HG02938 (cell line): Measurements from ENCODE around the gene SH3GL2.
"Not testable (repeated sequence)": the region's sequence is repeated elsewhere in the genome, so short reads cannot be mapped to it uniquely, and the experiment has no call there.

Experiments
- ATAC-seq: cut with Tn5 transposase; IDR thresholded peaks from one replicate; pipeline ENCODE4 v1.9.1; 2021; ENCODE audit warnings: mild to moderate bottlenecking, moderate library complexity; ENCODE audit not compliant: unreplicated experiment

The SH3GL2 gene

GRCh38 chr9:17742067-17742466 lies 163.2 kb downstream of the SH3GL2 start:
- no peak for ATAC-seq

- ATAC-seq, result no peak
Observed at GRCh38 chr9:17744786-17745185, 165.9 kb downstream of the SH3GL2 start.

GRCh38 chr9:17750269-17750668 lies 171.4 kb downstream of the SH3GL2 start:
- no peak for ATAC-seq

- no peak for ATAC-seq
Observed at GRCh38 chr9:17751486-17751885, 172.6 kb downstream of the SH3GL2 start.

GRCh38 chr9:17752021-17752420 lies 173.2 kb downstream of the SH3GL2 start:
- ATAC-seq, result no peak

GRCh38 chr9:17757816-17758215 lies 178.9 kb downstream of the SH3GL2 start:
- ATAC-seq, result no peak

- ATAC-seq, result no peak
Observed at GRCh38 chr9:17760250-17760649, 181.4 kb downstream of the SH3GL2 start.

- no peak for ATAC-seq
Observed at GRCh38 chr9:17761984-17762676, 183.3 kb downstream of the SH3GL2 start.

GRCh38 chr9:17764306-17764705 lies 185.4 kb downstream of the SH3GL2 start:
- no peak for ATAC-seq

GRCh38 chr9:17765131-17765530 lies 186.3 kb downstream of the SH3GL2 start:
- not testable (repeated sequence) for ATAC-seq

GRCh38 chr9:17772223-17772622 lies 193.4 kb downstream of the SH3GL2 start:
- ATAC-seq, result no peak

GRCh38 chr9:17775656-17776055 lies 196.8 kb downstream of the SH3GL2 start:
- ATAC-seq, result no peak

- ATAC-seq, result no peak
Observed at GRCh38 chr9:17776735-17777134, 197.9 kb downstream of the SH3GL2 start.

GRCh38 chr9:17777465-17777864 lies 198.6 kb downstream of the SH3GL2 start:
- ATAC-seq, result no peak

GRCh38 chr9:17782430-17783149 lies 203.7 kb downstream of the SH3GL2 start:
- ATAC-seq, result no peak

- ATAC-seq, result no peak
Observed at GRCh38 chr9:17783227-17783626, 204.4 kb downstream of the SH3GL2 start.

GRCh38 chr9:17789316-17789715 lies 210.4 kb downstream of the SH3GL2 start:
- no peak for ATAC-seq

- ATAC-seq, result no peak
Observed at GRCh38 chr9:17793713-17794622, 215.1 kb downstream of the SH3GL2 start.

- ATAC-seq, result no peak
Observed at GRCh38 chr9:17795744-17796143, 216.9 kb downstream of the SH3GL2 start.

GRCh38 chr9:17799369-17799768 lies 220.5 kb downstream of the SH3GL2 start:
- no peak for ATAC-seq

GRCh38 chr9:17800418-17800817 lies 221.6 kb downstream of the SH3GL2 start:
- no peak for ATAC-seq
